Right forelimb (tissue), 1 donor: ENCODE data around the gene PDE11A.
"Not testable (repeated sequence)": the region's sequence is repeated elsewhere in the genome, so short reads cannot be mapped to it uniquely, and the experiment has no call there.

Experiments used
- DNase-seq: peaks from one replicate; pipeline ENCODE4 v3.0.0-alpha.2; 2018

The PDE11A gene

GRCh38 chr2:178072383-178073301, at the start of gene PDE11A:
PDE11A (minus strand) TSS chr2:178072777; CDS start chr2:178072437, 340 bp downstream.
- DNase-seq: peak; percentile 73

- DNase-seq: no peak
These were observed 46.8 kb upstream of the PDE11A start for GRCh38 chr2:178119179-178119922.

- DNase-seq: no peak
These were observed 45.1 kb upstream of the PDE11A start for GRCh38 chr2:178117725-178118124.

- no peak for DNase-seq
These were observed 42.7 kb upstream of the PDE11A start for GRCh38 chr2:178115271-178115670.

GRCh38 chr2:178114462-178114861, 41.9 kb upstream of the PDE11A start:
- DNase-seq: no peak

GRCh38 chr2:178112202-178113152, 39.9 kb upstream of the PDE11A start, which contains the start of gene RBM45:
RBM45 (plus strand) TSS chr2:178112437; CDS start chr2:178112547, 110 bp downstream.
- peak; percentile 92 for DNase-seq

GRCh38 chr2:178111743-178112142, 39.2 kb upstream of the PDE11A start:
- no peak for DNase-seq

GRCh38 chr2:178110681-178111080, 38.1 kb upstream of the PDE11A start:
- DNase-seq: no peak

- no peak for DNase-seq
These were observed 37.2 kb upstream of the PDE11A start for GRCh38 chr2:178109813-178110212.

- DNase-seq: no peak
These were observed 35.6 kb upstream of the PDE11A start for GRCh38 chr2:178108176-178108575.

GRCh38 chr2:178106053-178106452, 33.5 kb upstream of the PDE11A start:
- DNase-seq: no peak

- DNase-seq: no peak
These were observed 33.0 kb upstream of the PDE11A start for GRCh38 chr2:178105566-178105965.

GRCh38 chr2:178101321-178102079, 28.9 kb upstream of the PDE11A start:
- no peak for DNase-seq

GRCh38 chr2:178093471-178093870, 20.9 kb upstream of the PDE11A start:
- DNase-seq: no peak

GRCh38 chr2:178088774-178089270, 16.2 kb upstream of the PDE11A start:
- DNase-seq: no peak

GRCh38 chr2:178084273-178084672, 11.7 kb upstream of the PDE11A start:
- DNase-seq: no peak

GRCh38 chr2:178082408-178083045, 9.9 kb upstream of the PDE11A start:
- DNase-seq: no peak

GRCh38 chr2:178079279-178079678, 6.7 kb upstream of the PDE11A start:
- DNase-seq: not testable (repeated sequence)

GRCh38 chr2:178076130-178076529, 3.6 kb upstream of the PDE11A start:
- no peak for DNase-seq

- DNase-seq: no peak
These were observed 2.4 kb upstream of the PDE11A start for GRCh38 chr2:178075006-178075326.
